ENCODE results near the gene CSNK1D. TPM values are rescaled to one million over a fixed set of nuclear protein-coding genes. Genes with fewer than 3 reads are reported as not detected.

Gene CSNK1D
- total and polyA plus RNA-seq, 2 experiments from 2014 or later, result 55.3 to 66.4 TPM

- TF ChIP-seq CREB1 (CRISPR knock-in tag; IDR thresholded peaks at IDR 0.05; ENCODE audit: low read depth) (no peak), JUNB (IDR thresholded peaks at IDR 0.05; ENCODE audit: unreplicated experiment) (no peak)
These were observed 57.0 kb downstream of the CSNK1D start (continued) for GRCh38 chr17:82216301-82217119.

DNA sequence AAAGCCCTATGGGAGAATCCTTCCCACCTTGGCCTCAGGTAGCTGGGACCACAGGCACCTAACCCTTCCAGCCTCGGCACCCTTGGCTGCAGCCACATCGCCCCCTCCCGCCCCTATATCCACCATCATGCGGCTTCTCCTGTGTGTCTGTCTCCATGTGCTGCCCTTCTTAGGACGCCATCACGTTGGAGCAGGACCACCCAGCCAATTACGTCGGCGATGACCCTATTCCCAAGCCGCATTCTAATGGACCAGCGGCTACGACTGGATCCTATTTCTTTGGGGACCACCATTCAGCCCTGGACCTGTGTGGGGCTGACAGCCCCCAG, 57.6 kb downstream of the CSNK1D start:
- no peaks in the 10 kb centered on the region for H3F3A ChIP-seq (replicated peaks; ENCODE audit: low read depth)
- H3K4me1 ChIP-seq (ENCODE audit: insufficient read depth), result no peaks in the 10 kb centered on the region
- H3K79me2 ChIP-seq (replicated peaks; ENCODE audit: insufficient read depth), result no peaks in the 10 kb centered on the region
- H3K9me2 ChIP-seq (ENCODE audit: insufficient read depth), result no peaks in the 10 kb centered on the region
- Mint-ChIP-seq H3K36me3 (ENCODE audit: low read depth) (no peaks in the 10 kb centered on the region), H3K27ac (no peak overlapping the region), H3K9me3 (peaks cover 4% of the 10 kb centered on the region; the same call in 1 of the 3 replicates), H3K27me3 (ENCODE audit: insufficient read depth, low read depth, poor library complexity) (peaks cover 30% of the 10 kb centered on the region), H3K4me3 (no peak overlapping the region), H3K4me1 (no peaks in the 10 kb centered on the region; the same call in 2 of the 3 replicates)
- H3K27me3 ChIP-seq (ENCODE audit: insufficient read depth), result peaks cover 32% of the 10 kb centered on the region
- no peak overlapping the region for H3K4me3 ChIP-seq
- H2AFZ ChIP-seq, result no peak overlapping the region
- no peak overlapping the region for H3K4me2 ChIP-seq
- TF ChIP-seq, protein P1, sequence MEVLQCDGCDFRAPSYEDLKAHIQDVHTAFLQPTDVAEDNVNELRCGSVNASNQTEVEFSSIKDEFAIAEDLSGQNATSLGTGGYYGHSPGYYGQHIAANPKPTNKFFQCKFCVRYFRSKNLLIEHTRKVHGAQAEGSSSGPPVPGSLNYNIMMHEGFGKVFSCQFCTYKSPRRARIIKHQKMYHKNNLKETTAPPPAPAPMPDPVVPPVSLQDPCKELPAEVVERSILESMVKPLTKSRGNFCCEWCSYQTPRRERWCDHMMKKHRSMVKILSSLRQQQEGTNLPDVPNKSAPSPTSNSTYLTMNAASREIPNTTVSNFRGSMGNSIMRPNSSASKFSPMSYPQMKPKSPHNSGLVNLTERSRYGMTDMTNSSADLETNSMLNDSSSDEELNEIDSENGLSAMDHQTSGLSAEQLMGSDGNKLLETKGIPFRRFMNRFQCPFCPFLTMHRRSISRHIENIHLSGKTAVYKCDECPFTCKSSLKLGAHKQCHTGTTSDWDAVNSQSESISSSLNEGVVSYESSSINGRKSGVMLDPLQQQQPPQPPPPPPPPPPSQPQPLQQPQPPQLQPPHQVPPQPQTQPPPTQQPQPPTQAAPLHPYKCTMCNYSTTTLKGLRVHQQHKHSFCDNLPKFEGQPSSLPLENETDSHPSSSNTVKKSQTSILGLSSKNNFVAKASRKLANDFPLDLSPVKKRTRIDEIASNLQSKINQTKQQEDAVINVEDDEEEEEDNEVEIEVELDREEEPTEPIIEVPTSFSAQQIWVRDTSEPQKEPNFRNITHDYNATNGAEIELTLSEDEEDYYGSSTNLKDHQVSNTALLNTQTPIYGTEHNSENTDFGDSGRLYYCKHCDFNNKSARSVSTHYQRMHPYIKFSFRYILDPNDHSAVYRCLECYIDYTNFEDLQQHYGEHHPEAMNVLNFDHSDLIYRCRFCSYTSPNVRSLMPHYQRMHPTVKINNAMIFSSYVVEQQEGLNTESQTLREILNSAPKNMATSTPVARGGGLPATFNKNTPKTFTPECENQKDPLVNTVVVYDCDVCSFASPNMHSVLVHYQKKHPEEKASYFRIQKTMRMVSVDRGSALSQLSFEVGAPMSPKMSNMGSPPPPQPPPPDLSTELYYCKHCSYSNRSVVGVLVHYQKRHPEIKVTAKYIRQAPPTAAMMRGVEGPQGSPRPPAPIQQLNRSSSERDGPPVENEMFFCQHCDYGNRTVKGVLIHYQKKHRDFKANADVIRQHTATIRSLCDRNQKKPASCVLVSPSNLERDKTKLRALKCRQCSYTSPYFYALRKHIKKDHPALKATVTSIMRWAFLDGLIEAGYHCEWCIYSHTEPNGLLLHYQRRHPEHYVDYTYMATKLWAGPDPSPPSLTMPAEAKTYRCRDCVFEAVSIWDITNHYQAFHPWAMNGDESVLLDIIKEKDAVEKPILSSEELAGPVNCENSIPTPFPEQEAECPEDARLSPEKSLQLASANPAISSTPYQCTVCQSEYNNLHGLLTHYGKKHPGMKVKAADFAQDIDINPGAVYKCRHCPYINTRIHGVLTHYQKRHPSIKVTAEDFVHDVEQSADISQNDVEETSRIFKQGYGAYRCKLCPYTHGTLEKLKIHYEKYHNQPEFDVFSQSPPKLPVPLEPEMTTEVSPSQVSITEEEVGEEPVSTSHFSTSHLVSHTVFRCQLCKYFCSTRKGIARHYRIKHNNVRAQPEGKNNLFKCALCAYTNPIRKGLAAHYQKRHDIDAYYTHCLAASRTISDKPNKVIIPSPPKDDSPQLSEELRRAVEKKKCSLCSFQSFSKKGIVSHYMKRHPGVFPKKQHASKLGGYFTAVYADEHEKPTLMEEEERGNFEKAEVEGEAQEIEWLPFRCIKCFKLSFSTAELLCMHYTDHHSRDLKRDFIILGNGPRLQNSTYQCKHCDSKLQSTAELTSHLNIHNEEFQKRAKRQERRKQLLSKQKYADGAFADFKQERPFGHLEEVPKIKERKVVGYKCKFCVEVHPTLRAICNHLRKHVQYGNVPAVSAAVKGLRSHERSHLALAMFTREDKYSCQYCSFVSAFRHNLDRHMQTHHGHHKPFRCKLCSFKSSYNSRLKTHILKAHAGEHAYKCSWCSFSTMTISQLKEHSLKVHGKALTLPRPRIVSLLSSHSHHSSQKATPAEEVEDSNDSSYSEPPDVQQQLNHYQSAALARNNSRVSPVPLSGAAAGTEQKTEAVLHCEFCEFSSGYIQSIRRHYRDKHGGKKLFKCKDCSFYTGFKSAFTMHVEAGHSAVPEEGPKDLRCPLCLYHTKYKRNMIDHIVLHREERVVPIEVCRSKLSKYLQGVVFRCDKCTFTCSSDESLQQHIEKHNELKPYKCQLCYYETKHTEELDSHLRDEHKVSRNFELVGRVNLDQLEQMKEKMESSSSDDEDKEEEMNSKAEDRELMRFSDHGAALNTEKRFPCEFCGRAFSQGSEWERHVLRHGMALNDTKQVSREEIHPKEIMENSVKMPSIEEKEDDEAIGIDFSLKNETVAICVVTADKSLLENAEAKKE (CRISPR knock-in tag; IDR thresholded peaks at IDR 0.05), result no peak
- no peak for TF ChIP-seq ZNF114 (CRISPR knock-in tag; IDR thresholded peaks at IDR 0.05)
- TF ChIP-seq NANOG (IDR thresholded peaks at IDR 0.05; ENCODE audit: borderline replicate concordance), result no peak
- TF ChIP-seq, protein P2, sequence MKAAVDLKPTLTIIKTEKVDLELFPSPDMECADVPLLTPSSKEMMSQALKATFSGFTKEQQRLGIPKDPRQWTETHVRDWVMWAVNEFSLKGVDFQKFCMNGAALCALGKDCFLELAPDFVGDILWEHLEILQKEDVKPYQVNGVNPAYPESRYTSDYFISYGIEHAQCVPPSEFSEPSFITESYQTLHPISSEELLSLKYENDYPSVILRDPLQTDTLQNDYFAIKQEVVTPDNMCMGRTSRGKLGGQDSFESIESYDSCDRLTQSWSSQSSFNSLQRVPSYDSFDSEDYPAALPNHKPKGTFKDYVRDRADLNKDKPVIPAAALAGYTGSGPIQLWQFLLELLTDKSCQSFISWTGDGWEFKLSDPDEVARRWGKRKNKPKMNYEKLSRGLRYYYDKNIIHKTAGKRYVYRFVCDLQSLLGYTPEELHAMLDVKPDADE (IDR thresholded peaks at IDR 0.05), result no peak
- TF ChIP-seq, protein P3, sequence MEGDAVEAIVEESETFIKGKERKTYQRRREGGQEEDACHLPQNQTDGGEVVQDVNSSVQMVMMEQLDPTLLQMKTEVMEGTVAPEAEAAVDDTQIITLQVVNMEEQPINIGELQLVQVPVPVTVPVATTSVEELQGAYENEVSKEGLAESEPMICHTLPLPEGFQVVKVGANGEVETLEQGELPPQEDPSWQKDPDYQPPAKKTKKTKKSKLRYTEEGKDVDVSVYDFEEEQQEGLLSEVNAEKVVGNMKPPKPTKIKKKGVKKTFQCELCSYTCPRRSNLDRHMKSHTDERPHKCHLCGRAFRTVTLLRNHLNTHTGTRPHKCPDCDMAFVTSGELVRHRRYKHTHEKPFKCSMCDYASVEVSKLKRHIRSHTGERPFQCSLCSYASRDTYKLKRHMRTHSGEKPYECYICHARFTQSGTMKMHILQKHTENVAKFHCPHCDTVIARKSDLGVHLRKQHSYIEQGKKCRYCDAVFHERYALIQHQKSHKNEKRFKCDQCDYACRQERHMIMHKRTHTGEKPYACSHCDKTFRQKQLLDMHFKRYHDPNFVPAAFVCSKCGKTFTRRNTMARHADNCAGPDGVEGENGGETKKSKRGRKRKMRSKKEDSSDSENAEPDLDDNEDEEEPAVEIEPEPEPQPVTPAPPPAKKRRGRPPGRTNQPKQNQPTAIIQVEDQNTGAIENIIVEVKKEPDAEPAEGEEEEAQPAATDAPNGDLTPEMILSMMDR (conservative IDR thresholded peaks at IDR 0.05; ENCODE audit: low read depth in 2 of 2), result no peak
- TF ChIP-seq REST (IDR thresholded peaks at IDR 0.05; ENCODE audit: unreplicated experiment), result no peak
- TF ChIP-seq EZH2 (IDR thresholded peaks at IDR 0.05; ENCODE audit: low read depth, unreplicated experiment), result no peak
- H4K20me1 ChIP-seq (replicated peaks; ENCODE audit: insufficient read depth), result no peaks in the 10 kb centered on the region
- no peaks in the 10 kb centered on the region for H3K36me3 ChIP-seq (ENCODE audit: insufficient read depth)
- ATAC-seq, result no peak
- DNase-seq (ENCODE audit: low spot score), result no peak
- H3K27ac ChIP-seq (ENCODE audit: low read depth), result no peak overlapping the region
